LNCaP clone FGC (cell line): ENCODE results near the gene C10orf90.

Experiments
- DNase-seq: peaks from one replicate; pipeline ENCODE4 v3.0.0-alpha.2; 2011; ENCODE audit warnings: low read depth
- H3K4me3 ChIP-seq: 2 replicates; pipeline ENCODE4 v1.5.1; 2011; ENCODE audit warnings: mild to moderate bottlenecking, low read depth, low read length, control low read depth
- CTCF ChIP-seq: IDR thresholded peaks from 2 replicates; pipeline ENCODE4 v1.5.1; 2012; ENCODE audit warnings: mild to moderate bottlenecking; ENCODE audit not compliant: control insufficient read depth, insufficient read depth; ENCODE audit errors: extremely low read depth

The C10orf90 gene

DNA sequence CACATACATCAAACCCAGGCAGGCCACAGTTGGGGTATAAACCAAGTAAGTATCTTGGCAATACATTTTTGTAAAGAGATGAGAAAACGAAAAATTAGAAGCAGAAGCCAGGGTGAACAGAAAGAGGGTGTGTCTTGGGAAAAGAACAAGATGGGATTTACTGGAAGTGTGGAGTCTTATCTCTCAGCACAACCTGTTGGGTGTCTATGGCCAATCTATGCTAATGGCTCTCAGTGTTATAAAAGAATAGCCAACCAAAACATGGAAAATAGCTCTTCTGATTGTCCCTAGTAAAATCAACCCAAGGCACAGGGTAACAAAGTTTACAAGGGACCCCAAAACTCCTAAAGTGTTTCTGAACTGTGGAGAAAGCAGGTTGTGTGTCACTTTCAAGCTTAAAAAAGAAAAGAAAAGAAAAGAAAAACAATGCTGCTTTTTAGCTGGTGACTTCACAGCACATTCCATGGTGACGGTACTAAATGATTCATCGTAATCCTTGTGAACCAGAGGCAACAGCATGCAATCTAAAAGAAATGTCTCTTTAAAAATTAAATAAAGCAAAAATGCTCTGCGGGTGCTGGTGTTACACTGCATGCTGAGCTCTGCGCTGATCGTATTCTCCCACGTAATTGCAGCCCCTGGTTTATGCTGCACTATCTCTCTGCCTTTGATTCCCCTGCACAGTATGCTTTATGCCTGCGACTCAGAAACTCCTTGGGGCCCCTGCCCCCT is 100.8 kb downstream of the C10orf90 start:
- DNase-seq = no peak
- no peak for TF ChIP-seq CTCF

DNA sequence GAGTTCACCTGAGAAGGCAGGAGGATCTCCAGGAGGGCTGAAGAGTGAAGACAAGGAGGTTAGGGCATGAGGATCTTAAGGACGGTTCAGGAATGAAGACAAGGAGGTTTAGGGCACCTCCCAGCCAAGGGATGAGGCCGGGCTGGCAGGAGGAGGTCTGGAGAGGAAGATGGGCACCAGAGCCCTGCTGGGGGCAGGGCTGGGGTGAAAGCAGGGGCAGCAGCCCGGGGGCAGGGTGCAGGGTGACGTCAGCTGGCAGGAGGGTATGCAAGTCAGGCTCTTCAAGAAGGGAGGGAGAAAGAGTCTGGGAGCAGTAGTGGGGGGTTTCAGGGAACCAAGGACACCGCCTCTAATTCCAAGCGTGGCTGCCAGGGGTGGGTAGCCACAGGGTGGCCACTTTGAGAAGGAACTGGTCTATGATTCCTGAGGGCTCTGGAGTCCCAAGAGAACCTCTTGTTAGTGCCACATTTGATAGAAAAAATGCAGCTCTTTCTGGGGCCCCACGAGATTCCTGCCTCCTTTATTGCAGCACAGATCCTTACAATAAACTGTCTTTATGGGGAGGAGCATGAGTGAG is 101.6 kb downstream of the C10orf90 start:
- no peak for TF ChIP-seq CTCF
- H3K4me3 ChIP-seq = no peak overlapping the region
- no peak for DNase-seq

More for the DNA sequence above, 100.8 kb downstream of the C10orf90 start:
- H3K4me3 ChIP-seq = no peak overlapping the region

DNA sequence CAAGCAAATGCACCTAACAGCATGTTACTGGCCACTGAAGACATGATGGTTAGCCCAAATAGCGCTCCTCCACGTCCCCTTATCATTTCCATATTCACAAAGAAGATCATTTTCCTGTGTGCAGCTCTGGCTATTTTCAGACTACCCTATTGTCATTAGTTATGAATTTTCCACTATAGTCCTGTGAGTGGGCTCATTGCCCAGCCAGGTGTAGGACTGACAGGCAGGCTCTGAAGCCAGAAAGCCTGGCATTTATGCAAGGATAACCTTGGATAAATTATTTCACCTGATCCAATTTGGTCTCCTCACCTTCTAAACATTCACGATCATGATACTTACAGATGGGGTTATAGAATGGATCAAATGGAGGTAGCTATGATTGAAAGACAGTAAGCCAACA is 104.6 kb downstream of the C10orf90 start:
- DNase-seq = no peak
- no peak overlapping the region for H3K4me3 ChIP-seq
- TF ChIP-seq CTCF = no peak

- no peak for DNase-seq
- TF ChIP-seq CTCF = no peak
- H3K4me3 ChIP-seq = no peak overlapping the region
Measured at GRCh38 chr10:126565441-126565840, 105.1 kb downstream of the C10orf90 start.

DNA sequence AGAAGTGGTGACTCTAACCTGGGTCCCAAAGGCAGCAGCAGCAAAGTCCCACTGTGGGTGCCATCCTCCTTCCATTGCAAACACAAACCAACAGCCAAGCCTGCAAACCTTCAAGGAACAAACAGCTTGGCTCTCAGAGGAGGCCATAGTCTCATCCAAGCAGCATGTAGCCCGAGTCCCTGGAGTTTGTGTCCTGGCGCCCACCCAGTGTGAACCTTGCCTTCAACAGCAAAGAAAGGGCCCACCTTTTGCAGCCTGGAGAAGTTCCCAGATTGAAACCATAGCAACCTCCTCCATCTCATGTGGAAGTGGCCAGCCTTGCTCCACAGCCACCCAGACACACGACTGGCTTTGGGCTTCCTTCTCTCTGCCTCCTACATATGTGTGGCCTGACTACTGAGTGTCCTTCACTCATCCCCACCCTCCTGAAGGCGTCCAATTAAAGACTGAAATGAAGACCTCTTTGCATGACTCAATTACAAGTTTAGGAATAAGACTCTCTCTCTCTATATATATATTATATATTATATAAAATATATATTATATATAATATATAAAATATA is 106.1 kb downstream of the C10orf90 start:
- H3K4me3 ChIP-seq = no peak overlapping the region
- TF ChIP-seq CTCF = no peak
- no peak for DNase-seq

- no peak for DNase-seq
- TF ChIP-seq CTCF = no peak
- no peak overlapping the region for H3K4me3 ChIP-seq
Measured at GRCh38 chr10:126563361-126563760, 107.1 kb downstream of the C10orf90 start.
